Coronary artery (tissue), 2 donors: ENCODE measurements around the gene TMEM258.

Source experiments
- DNase-seq: peaks from one replicate; pipeline ENCODE4 v3.0.0-alpha.2; 2017; ENCODE audit warnings: low spot score
- H3K27ac ChIP-seq, 2 donors: fragments of 200-600 bp; sonication (generic); one replicate each; pipeline ENCODE4 v1.5.1; 2016 to 2019
- H3K4me3 ChIP-seq: fragments of 200-600 bp; sonication (generic); 2 replicates; pipeline ENCODE4 v1.5.1; 2016; ENCODE audit warnings: mild to moderate bottlenecking, moderate library complexity
- TF ChIP-seq, protein P1 (sequence below): fragments of 200-600 bp; sonication (generic); IDR thresholded peaks from one replicate; pipeline ENCODE4 v1.5.1; 2019; ENCODE audit warnings: antibody characterized with exemption

The TMEM258 gene

DNA sequence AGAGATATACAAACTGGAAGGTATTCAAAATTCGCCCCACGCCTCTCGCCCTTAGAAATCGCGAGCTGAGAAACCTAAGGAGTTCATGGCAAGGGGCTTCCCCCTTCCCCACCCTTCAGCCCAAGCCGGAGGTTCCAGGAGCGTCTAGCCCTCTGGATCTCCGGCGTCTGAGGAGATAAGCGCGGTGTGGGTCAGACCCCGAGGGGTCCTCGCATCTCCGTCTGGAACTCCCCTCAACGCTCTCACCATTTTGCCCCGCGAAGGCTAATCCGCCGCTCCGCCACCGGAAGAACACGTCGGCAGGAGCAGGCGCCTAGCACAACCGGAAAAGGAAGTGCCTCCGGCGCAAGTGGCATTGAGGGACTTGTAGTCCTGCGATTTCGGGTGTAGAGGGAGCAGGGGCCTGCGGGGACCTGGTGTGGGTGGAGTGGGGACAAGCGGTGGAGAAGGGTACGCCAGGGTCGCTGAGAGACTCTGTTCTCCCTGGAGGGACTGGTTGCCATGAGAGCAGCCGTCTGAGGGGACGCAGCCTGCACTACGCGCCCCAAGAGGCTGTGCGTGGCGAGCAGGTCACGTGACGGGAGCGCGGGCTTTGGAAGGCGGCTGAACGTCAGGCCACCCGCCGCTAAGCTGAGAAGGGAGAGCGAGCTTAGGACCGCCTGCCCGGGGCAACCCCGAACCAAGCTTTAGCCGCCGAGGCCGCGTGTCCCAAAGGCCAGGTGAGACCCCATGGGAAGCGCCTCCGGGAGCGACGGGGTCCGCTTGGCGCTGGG, at the start of gene TMEM258, which contains the start of gene FEN1:
TSS of gene TMEM258 (minus strand) at position 290 of the 773 bp plus-strand sequence. CDS start at position 249, 41 bp downstream.
TSS of gene FEN1 (plus strand) at position 602 of the 773 bp plus-strand sequence. CDS start 2,451 bp downstream, outside the sequence.
- TF ChIP-seq, protein P1, sequence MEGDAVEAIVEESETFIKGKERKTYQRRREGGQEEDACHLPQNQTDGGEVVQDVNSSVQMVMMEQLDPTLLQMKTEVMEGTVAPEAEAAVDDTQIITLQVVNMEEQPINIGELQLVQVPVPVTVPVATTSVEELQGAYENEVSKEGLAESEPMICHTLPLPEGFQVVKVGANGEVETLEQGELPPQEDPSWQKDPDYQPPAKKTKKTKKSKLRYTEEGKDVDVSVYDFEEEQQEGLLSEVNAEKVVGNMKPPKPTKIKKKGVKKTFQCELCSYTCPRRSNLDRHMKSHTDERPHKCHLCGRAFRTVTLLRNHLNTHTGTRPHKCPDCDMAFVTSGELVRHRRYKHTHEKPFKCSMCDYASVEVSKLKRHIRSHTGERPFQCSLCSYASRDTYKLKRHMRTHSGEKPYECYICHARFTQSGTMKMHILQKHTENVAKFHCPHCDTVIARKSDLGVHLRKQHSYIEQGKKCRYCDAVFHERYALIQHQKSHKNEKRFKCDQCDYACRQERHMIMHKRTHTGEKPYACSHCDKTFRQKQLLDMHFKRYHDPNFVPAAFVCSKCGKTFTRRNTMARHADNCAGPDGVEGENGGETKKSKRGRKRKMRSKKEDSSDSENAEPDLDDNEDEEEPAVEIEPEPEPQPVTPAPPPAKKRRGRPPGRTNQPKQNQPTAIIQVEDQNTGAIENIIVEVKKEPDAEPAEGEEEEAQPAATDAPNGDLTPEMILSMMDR = no peak
- Histone ChIP-seq H3K4me3 (peak within 1 kb of the TSS; percentile 89), H3K27ac (peak within 1 kb of the TSS; percentile 94)
- DNase-seq = peak; percentile 94

DNA sequence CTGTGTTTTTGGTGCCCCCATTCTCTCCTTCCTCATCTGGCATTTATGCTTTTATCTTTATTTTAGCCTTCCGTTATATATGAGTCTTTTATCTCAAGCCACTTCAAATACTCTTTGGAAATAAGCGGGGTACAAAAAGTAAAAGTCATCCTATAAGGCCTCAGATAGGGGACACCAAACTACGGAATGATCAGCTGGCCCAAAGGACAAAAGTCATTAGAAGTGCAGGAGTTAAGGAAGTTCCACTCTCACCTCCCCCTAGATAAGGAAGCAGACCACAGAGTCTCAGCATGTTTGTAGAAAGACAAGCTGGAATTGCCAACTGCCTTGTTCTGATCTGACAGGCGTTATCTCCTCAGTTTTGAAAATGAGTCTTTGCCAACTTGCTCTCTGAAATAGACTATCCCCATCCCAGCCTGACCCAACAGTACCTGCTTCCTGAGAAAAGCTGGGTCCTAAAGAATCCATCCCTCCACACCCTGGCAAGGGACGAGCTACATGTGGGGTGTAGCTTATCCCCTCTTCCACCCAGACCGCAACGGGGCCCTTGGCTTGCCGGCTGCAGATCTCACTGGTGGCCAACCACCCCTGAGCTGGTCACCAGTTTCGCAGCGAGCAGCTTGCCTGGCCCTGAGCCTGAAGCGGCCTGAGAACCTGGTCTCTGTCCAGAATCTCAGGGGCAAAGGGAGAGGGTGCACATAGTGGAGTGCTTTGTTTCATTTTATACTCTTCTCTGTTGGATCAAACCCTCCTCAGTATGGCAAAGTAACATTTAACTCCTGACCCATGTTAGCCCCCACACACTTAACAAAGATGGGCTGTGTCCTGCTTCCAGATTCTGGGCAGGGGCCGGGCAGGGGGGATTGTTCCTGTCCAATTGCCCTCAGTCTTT, 49.5 kb upstream of the TMEM258 start:
- H3K27ac ChIP-seq = peak overlapping the region in 1 of 2 donors; percentile 9
- no peak overlapping the region for H3K4me3 ChIP-seq
- no peak for DNase-seq
- TF ChIP-seq, protein P1 = no peak

DNA sequence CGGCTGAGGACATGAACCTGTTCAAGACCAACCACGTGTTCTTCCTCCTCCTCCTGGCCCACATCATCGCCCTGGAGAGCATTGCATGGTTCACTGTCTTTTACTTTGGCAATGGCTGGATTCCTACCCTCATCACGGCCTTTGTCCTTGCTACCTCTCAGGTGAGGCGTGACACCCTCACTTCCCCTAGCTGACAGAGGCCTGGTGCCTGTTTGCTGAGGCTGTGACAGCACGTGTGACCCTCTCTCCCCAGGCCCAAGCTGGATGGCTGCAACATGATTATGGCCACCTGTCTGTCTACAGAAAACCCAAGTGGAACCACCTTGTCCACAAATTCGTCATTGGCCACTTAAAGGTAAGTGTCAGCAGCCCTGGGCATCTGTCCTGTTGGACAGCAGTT, 48.0 kb upstream of the TMEM258 start:
- H3K4me3 ChIP-seq = no peak overlapping the region
- TF ChIP-seq, protein P1 = no peak
- DNase-seq = no peak
- no peak overlapping the region for H3K27ac ChIP-seq

DNA sequence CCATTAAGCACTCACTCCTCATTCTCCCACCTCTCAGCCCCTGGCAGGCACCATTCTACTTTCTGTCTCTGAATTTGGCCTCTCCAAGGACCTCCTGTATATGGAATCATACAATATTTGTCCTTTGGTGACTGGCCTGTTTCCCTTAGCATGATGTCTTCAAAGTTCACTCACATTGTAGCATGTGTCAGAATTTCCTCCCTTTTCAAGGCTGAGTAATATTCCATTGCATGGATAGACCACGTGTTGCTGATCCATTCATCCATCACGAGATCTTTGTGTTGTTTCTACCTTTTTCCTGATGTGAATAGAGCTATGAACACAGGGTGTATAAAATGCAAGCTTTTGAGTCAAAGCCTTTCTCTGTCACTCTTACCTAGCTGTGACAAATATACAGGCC, 47.3 kb upstream of the TMEM258 start:
- H3K4me3 ChIP-seq = no peak overlapping the region
- no peak for DNase-seq
- TF ChIP-seq, protein P1 = no peak
- no peak overlapping the region for H3K27ac ChIP-seq

DNA sequence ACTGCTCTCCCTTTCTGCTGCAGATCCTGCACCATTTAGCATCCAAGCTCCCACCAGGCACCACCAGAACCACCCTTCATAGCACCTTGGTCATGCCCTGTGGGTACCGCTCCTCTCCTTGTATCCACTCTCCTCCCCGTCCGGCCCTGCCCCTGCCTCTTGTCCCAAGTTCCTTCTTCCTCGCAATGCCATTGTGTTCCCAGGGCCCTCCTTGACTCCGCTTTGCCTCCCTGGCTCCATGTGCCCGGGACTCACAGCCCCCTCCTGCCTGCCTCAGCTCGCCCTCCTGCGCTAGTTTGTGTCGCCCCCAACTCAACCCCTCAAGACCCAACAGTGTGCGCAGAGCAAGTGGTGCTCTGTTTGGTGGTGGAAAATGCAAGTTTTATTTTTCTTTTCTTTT, 46.5 kb upstream of the TMEM258 start:
- Histone ChIP-seq H3K27ac (no peak overlapping the region), H3K4me3 (no peak overlapping the region)
- TF ChIP-seq, protein P1 = no peak
- no peak for DNase-seq

DNA sequence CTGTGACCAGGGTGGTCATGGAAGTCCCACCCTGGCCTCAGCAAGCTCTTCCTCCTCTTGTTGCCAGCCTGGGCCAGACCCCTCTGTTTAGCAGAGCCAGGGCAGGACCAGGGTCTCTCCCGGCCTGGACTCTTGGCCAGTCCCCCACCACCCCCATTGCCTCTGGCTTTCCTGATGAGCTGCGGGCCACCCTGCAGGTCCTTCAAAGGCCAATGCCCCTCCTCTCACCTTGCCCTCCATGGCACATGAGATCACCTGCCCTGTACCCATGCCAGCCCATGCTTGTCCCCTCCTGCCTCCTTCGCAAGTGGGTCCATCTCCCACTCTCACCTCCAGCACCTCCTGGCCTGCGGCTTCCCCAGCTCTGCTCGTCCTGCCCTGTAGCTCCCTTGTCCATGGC, 46.1 kb upstream of the TMEM258 start:
- Histone ChIP-seq H3K27ac (no peak overlapping the region), H3K4me3 (no peak overlapping the region)
- TF ChIP-seq, protein P1 = no peak
- no peak for DNase-seq
